ENCODE results near the gene MOCS2. TPM values are rescaled to one million over a fixed set of nuclear protein-coding genes. Genes with fewer than 3 reads are reported as not detected.
A peak's percentile ranks its signal among the peaks of the same experiment; 100 is the strongest.

MOCS2 gene
- total and polyA plus RNA-seq, 9 of the 15 experiments (the other 6 are each of a cell fraction or from before 2014, with no cell fraction given) = 33.0 to 74.5 (median 48.4) TPM

DNA sequence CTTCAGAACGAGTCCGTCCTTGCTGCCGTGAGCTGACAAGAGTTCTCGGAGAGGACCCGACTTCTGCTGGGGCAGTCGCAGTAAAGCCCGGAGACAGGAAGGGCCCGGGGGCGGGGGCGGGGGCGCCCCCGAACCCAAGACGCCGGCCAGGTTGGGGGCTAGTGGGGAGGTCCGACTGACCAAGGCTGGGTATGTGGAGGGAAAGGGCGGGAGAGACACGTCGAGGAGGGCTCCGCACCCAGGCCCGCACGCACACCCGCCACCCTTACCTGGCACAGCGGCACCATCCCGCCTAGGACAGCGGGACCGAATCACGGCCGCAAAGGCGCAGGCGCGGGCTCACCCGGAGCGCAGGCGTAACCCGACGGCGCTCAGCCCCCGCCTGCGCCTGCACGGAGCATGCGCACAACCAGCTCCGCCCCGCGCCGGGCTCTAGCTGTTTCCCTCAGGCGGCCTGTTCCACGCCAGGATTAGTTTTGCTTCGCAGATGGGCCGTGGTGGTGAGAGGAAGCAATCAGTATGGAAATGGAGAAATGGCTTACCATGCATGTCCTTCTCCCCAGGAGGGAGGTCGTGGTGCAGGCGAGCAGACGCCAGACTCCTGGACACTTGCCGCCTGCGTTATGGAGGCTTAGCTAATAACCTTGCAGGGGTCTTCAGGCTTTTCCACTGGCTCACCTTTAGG lies at the start of gene MOCS2 (continued):
- peak; percentile 29; the same call in 1 of the 2 replicates for TF ChIP-seq EP400 (IDR thresholded peaks at IDR 0.05)
- peak in 1 of 2 experiments; percentile 39; a peak in 1 of 3 replicates for TF ChIP-seq CBX3 (IDR thresholded peaks at IDR 0.05; ENCODE audit: borderline replicate concordance in 1 of 2, low read length in 2 of 2)
- TF ChIP-seq SREBF1 (IDR thresholded peaks at IDR 0.05; ENCODE audit: borderline replicate concordance, low read depth, low read length) = no peak
- peak; percentile 46; the same call in 1 of the 2 replicates for TF ChIP-seq ZBTB17 (CRISPR knock-in tag; IDR thresholded peaks at IDR 0.05)
- no peak for TF ChIP-seq ESRRB (CRISPR knock-in tag; IDR thresholded peaks at IDR 0.05; ENCODE audit: borderline replicate concordance)
- TF ChIP-seq MBD2 (IDR thresholded peaks at IDR 0.05; ENCODE audit: borderline replicate concordance, low read depth) = peak; percentile 52; the same call in 1 of the 2 replicates
- TF ChIP-seq E2F6 (IDR thresholded peaks at IDR 0.05; ENCODE audit: borderline replicate concordance in 1 of 2, extremely low read depth in 1 of 2, insufficient read depth in 1 of 2, insufficient read length in 1 of 2, low read depth in 1 of 2, low read length in 1 of 2, poor library complexity in 1 of 2, severe bottlenecking in 1 of 2) = peak; percentile 45 to 58
- peak; percentile 46 for TF ChIP-seq FIP1L1 (IDR thresholded peaks at IDR 0.05; ENCODE audit: low read depth, low read length, poor library complexity, severe bottlenecking)
- peak; percentile 72 for TF ChIP-seq POLR2AphosphoS5 (IDR thresholded peaks at IDR 0.05; ENCODE audit: control insufficient read depth, insufficient read depth, low read depth, low read length)
- TF ChIP-seq CREM (IDR thresholded peaks at IDR 0.05; ENCODE audit: low read depth) = peak; percentile 28; the same call in 1 of the 2 replicates
- peak; percentile 49; the same call in 1 of the 2 replicates for TF ChIP-seq CTBP1 (IDR thresholded peaks at IDR 0.05; ENCODE audit: borderline replicate concordance)
- no peak for TF ChIP-seq ZNF609 (CRISPR knock-in tag; IDR thresholded peaks at IDR 0.05; ENCODE audit: borderline replicate concordance)
- peak in 1 of 2 experiments; percentile 36; a peak in 1 of 4 replicates for TF ChIP-seq HDAC1 (IDR thresholded peaks at IDR 0.05)
- TF ChIP-seq POLR2A (conservative IDR thresholded peaks at IDR 0.05) = peak; percentile 88
- TF ChIP-seq NRF1 (conservative IDR thresholded peaks at IDR 0.05 in 1 of 2, IDR thresholded peaks at IDR 0.05 in 1 of 2) = peak; percentile 99
- TF ChIP-seq KDM1A (IDR thresholded peaks at IDR 0.05) = no peak
- peak; percentile 84 for TF ChIP-seq SUPT5H (IDR thresholded peaks at IDR 0.05)
- TF ChIP-seq, protein P1, sequence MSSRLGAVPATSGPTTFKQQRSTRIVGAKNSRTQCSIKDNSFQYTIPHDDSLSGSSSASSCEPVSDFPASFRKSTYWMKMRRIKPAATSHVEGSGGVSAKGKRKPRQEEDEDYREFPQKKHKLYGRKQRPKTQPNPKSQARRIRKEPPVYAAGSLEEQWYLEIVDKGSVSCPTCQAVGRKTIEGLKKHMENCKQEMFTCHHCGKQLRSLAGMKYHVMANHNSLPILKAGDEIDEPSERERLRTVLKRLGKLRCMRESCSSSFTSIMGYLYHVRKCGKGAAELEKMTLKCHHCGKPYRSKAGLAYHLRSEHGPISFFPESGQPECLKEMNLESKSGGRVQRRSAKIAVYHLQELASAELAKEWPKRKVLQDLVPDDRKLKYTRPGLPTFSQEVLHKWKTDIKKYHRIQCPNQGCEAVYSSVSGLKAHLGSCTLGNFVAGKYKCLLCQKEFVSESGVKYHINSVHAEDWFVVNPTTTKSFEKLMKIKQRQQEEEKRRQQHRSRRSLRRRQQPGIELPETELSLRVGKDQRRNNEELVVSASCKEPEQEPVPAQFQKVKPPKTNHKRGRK (tag; IDR thresholded peaks at IDR 0.05) = no peak
- TF ChIP-seq PHB2 (IDR thresholded peaks at IDR 0.05; ENCODE audit: low read depth) = no peak
- TF ChIP-seq CXXC5 (CRISPR knock-in tag; IDR thresholded peaks at IDR 0.05) = peak; percentile 70
- TF ChIP-seq KDM5B (IDR thresholded peaks at IDR 0.05; ENCODE audit: insufficient replicate concordance, low read depth, low read length) = peak; percentile 79

All from K562 (cell line).